Stimulated activated CD4-positive, alpha-beta T cell treated with anti-CD3 and anti-CD28 coated beads, Interleukin-12 subunit alpha, Interleukin-12 subunit beta, amount 100 ng/mL, for 48 hours (primary cell): ENCODE data around the gene KLK10.
"Not testable (repeated sequence)": the region's sequence is repeated elsewhere in the genome, so short reads cannot be mapped to it uniquely, and the experiment has no call there.

Source experiments
- DNase-seq, 3 donors: peaks; one replicate each; pipeline ENCODE4 v3.0.0-alpha.2; 2020; ENCODE audit warnings: low read depth in 2 of 3, low spot score in 1 of 3

The KLK10 gene

DNA sequence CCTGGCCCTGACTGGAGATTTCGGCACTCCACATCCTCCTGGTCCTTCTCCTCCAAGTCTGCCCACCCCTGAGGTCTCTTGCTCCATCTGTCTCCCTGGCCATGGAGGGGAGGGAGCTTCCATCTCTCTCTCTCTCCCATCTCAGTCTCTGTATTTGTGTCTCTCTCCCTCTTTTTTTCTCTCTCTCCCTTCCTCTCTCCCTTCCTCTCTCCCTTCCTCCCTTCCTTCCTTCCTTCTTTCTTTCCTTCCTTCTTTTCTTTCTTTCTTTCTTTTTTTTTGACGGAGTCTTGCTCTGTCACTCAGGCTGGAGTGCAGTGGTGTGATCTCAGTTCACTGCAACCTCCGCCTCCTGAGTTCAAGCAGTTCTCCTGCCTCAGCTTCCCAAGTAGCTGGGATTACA lies 49.7 kb downstream of the KLK10 start:
- not testable (repeated sequence) for DNase-seq

DNA sequence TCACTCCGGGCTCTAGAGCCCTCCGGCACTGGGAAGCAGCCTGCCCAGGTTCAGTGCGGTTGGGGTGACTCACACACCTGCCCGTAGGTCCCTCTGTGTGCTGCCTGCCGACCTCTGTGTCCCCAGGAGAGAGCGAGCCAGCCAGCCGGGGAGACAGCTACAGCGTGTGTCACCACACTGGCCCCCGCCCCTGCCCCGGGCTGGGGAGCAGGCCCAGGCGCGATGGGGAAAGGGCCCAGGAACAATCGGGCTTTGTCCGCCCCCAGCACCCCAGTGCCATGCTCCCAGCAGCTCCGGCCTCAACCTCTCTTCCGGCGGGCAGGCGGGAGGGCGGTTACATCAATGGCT lies 50.1 kb downstream of the KLK10 start, which contains the start of gene KLK6:
KLK6 (minus strand) TSS at position 179 of the 348 bp plus-strand sequence. CDS start 1,487 bp downstream, outside the sequence.
- DNase-seq: no peak

DNA sequence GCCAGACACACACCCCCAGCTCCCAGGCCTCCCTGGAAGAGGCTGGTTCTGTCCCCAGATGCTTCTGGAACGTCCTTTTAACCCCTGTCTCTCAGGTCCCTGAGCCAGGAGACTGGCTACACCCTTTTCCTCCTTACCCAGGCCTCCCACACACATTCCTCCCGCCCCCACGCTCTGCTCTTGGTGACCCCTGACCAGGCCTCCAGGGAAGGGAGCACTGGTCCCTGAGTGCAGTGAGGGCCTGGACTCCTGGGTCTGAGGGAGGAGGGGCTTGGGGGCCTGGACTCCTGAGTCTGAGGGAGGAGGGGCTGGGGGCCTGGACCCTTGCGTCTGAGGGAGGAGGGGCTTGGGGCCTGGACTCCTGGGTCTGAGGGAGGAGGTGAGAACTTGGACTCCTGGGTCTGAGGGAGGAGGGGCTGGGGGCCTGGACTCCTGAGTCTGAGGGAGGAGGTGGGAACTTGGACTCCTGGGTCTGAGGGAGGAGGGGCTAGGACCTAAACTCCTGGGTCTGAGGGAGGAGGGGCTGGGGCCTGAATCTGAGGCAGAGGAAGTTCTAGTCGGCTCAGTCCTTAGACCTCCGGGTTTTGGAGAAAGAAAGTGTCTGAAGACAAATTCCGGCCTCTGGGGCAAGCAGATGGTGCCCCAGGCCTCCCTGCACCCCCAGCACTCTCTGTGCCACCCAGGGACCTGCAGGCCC lies 50.6 kb downstream of the KLK10 start:
- no peak for DNase-seq

DNA sequence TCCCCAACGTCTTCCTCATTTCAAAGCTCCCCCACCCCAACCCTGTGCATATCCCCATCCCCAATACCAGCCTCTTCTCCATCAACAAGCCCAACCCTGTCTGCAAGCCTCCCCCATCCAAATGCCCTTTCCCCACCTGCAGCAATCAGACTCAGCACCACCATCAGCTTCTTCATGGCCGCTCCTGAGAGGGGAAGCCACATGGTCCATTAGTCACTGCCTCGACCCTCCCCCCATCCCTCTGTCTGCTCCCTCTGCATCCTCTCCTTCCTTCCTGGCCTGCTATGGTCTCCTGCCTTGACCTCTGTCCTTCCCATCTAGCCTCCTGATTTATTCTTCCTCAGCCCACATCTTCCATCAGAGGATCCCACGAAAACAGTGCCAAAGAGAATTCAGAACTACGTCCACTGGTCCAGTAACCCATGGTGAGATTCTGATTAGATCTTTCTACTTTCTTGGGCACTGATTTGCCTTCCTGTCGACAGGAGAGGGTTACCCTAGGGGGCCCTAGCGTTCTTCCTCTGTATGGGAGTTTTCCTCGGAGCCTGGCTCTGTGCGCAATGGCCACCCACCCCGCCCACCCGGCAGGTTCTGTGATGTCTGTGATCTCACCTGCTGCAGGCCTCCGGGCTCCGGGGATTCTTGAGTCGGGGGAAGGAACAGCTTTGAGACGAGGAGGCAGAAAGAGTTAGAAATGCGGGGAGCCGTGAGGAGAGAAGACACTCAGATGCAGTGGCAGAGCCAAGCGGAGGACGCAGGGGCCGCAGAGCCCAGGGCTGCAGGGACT lies 51.4 kb downstream of the KLK10 start:
- DNase-seq: no peak

DNA sequence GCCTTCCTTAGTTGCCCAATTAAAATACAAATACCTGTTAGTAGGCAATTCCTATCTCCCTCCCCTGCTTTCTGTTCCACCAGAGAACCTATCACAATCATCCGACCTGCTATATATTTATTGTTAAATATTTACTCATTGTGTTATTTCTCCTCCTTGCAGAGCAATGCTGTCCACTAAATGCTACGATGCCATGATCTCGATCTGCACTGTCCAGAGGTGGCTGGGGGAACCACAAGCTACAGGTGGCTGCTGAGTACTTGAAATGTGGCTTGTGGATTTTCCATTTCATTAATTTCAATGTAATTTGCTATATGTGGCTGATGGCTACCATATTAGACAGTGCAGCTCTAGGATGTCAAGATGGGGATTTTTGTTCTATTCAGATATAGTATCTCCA lies 55.2 kb downstream of the KLK10 start:
- no peak for DNase-seq

DNA sequence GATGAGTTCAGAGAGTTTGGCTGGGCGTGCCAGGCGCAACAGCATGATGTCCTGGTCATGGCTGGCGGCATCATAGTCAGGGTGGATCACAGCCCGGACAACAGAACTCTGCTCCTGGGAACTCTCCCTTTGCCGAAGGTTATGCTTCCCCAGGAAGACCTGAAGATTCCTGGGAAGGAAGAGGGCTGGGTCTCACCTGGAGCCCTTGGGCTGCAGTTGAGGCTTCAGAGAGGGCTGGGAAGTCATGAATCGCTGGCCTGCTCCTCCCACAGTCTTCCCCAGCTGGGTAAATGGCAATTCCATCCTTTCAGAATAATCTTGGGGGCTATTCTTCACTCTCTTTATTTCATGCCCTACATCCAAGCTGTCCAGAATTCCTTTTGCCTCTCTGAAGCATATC lies 56.1 kb downstream of the KLK10 start:
- DNase-seq: no peak
